GM21360 (cell line): ENCODE measurements around the gene KIFC1.

ENCODE experiments used
- ATAC-seq: cut with Tn5 transposase; IDR thresholded peaks from one replicate; pipeline ENCODE4 v1.9.1; 2021; ENCODE audit warnings: mild to moderate bottlenecking, moderate library complexity; ENCODE audit not compliant: unreplicated experiment

Gene KIFC1

GRCh38 chr6:33439956-33440648 is 48.5 kb downstream of the KIFC1 start:
- no peak for ATAC-seq

DNA sequence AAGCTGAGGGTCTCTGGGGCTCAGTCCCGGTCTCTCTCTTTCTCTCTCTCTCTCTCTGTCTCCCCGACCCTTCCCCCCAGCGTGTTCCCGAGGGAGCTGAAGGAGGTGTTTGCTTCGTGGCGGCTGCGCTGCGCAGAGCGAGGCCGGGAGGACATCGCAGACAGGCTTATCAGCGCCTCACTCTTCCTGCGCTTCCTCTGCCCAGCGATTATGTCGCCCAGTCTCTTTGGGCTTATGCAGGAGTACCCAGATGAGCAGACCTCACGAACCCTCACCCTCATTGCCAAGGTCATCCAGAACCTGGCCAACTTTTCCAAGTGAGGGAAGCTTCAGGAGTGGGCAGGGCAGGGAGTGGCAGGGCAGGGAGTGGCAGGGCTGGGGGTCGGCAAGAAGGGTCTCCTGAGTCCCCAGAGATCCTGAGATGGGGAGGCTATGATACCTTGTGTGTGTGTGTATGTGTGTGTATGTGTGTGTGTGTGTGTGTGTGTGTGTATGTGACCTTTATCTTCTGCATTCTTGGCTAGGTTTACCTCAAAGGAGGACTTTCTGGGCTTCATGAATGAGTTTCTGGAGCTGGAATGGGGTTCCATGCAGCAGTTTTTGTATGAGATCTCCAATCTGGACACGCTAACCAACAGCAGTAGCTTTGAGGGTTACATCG is 49.2 kb downstream of the KIFC1 start:
- no peak for ATAC-seq

DNA sequence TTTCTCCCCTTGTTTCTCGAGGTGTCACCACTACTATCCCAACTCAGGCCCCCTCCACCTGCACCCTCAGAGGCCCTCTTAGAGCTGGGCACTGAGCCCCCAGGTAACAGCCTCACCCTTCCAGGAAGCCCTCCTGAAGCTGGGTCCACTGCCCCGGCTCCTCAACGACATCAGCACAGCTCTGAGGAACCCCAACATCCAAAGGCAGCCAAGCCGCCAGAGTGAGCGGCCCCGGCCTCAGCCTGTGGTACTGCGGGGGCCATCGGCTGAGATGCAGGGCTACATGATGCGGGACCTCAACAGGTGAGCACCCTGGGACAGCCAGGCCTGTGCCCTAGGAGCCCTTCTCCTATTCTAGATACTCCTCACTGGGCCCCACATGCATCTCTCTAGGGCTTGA is 49.8 kb downstream of the KIFC1 start:
- no peak for ATAC-seq

DNA sequence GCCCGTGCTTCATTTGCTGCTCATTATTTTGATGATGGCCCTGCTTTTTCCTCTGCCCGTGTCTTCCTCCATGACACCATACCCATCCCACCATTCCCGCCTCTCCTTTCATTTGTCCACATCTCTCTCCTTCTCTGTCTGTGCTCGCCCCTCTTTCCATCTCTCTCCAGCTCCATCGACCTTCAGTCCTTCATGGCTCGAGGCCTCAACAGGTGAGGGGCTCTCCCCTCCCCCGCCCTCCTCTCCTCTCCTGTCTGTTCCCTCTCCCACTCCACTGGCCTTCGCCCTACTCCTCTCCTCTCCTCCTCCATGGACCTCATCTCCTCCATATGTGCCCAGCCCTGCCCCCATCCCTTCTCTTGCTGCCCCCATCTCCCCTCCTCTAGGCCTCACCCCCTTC is 50.7 kb downstream of the KIFC1 start:
- no peak for ATAC-seq

DNA sequence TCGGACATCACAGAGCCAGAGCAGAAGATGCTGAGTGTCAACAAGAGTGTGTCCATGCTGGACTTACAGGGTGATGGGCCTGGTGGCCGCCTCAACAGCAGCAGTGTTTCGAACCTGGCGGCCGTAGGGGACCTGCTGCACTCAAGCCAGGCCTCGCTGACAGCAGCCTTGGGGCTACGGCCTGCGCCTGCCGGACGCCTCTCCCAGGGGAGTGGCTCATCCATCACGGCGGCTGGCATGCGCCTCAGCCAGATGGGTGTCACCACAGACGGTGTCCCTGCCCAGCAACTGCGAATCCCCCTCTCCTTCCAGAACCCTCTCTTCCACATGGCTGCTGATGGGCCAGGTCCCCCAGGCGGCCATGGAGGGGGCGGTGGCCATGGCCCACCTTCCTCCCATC is 51.4 kb downstream of the KIFC1 start:
- no peak for ATAC-seq

- no peak for ATAC-seq
Measured at GRCh38 chr6:33443619-33444504, 52.2 kb downstream of the KIFC1 start.

- ATAC-seq, result no peak
Measured at GRCh38 chr6:33445119-33445603, 53.5 kb downstream of the KIFC1 start.

- ATAC-seq, result no peak
Measured at GRCh38 chr6:33446356-33446755, 54.7 kb downstream of the KIFC1 start.

DNA sequence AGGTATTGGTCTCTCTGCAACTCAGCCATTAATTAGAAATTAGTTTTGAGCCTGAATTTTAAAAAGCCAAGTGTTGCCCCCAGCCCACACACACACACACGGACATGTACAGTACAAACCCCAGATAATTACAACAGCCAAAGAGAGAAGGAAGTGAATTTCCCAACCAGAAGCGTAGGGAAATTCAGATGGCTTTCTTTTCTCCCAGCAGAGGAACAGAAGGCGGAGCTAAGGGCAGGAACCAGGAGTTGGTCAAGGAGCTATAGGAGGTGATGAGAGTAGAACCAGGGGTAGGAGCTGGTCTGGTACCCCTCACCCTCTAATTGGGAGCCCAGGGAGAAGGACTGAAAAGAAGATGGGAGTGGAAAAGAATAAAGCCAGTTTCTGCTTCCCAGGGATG is 58.8 kb downstream of the KIFC1 start:
- ATAC-seq, result no peak

DNA sequence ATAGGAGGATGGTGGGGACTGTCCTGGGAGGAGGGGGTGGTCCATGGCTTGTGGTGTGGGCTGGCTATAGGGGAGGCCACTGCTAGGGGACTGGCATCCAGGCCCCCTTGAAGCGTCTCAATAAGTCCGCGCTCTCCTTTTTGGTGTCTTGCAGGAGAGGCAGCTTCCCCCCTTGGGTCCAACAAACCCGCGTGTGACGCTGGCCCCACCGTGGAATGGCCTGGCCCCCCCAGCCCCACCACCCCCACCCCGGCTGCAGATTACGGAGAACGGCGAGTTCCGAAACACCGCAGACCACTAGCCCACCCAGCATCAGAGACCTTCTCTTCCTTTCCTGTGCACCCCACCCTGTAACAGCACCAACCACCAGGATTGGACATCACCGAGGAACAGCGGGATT is 60.0 kb downstream of the KIFC1 start:
- no peak for ATAC-seq

- no peak for ATAC-seq
Measured at GRCh38 chr6:33452496-33452895, 60.9 kb downstream of the KIFC1 start.

GRCh38 chr6:33453393-33454008 is 61.9 kb downstream of the KIFC1 start:
- ATAC-seq, result no peak

- peak; percentile 92 for ATAC-seq
Measured at GRCh38 chr6:33454009-33454946, 62.7 kb downstream of the KIFC1 start, which contains the start of gene ZBTB9. Gene ZBTB9 (plus strand): TSS chr6:33454576. CDS start chr6:33455101, 525 bp downstream.

DNA sequence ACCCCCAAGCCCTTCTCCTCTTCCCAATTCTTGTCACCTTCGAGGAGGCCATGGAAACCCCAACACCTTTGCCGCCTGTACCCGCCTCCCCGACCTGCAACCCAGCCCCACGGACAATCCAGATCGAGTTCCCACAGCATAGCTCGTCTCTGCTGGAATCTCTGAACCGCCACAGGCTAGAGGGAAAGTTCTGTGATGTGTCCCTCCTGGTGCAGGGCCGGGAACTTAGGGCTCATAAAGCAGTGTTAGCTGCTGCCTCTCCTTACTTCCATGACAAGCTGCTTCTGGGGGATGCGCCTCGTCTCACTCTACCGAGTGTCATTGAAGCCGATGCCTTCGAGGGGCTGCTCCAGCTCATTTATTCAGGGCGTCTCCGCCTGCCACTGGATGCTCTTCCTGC is 63.4 kb downstream of the KIFC1 start:
- no peak for ATAC-seq

GRCh38 chr6:33456156-33456555 is 64.5 kb downstream of the KIFC1 start:
- ATAC-seq, result no peak

DNA sequence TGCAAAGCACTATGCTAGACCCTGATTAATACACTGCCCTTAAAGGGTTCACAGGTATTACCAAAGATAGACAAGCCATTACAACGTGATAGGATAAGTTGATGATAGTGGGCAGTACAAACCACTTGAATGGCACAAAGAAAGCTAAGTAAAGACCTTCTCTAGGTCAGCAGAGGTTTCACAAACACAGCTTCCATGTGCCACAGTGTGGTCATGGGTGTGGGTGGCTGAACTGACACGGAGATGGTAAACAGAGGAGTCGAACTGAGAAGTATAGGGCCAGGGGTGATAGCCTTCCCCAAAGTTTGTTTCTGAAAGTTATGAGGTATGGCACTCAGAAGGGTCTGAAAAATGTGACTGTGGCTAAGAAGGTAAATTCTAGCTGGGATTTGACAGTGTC is 67.1 kb downstream of the KIFC1 start:
- no peak for ATAC-seq

GRCh38 chr6:33459226-33459625 is 67.6 kb downstream of the KIFC1 start:
- no peak for ATAC-seq
